CD4-positive, alpha-beta T cell treated with Interleukin-10 for 1 hour (primary cell): ENCODE results near the gene ETV3L.
"Not testable (repeated sequence)": the region's sequence is repeated elsewhere in the genome, so short reads cannot be mapped to it uniquely, and the experiment has no call there.

Experiments used
- DNase-seq: peaks from one replicate; pipeline ENCODE4 v3.0.0-alpha.2; 2020

The ETV3L gene

GRCh38 chr1:157069601-157070000, 30.0 kb downstream of the ETV3L start:
- DNase-seq, result no peak

- not testable (repeated sequence) for DNase-seq
These were observed 40.4 kb downstream of the ETV3L start for GRCh38 chr1:157059241-157059640.

- no peak for DNase-seq
These were observed 43.3 kb downstream of the ETV3L start for GRCh38 chr1:157056269-157056668.

GRCh38 chr1:157055729-157056128, 43.9 kb downstream of the ETV3L start:
- not testable (repeated sequence) for DNase-seq

- no peak for DNase-seq
These were observed 48.8 kb downstream of the ETV3L start for GRCh38 chr1:157050836-157051235.

GRCh38 chr1:157047062-157047410, 52.6 kb downstream of the ETV3L start:
- no peak for DNase-seq

GRCh38 chr1:157045250-157046218, 54.1 kb downstream of the ETV3L start, which contains the start of gene ARHGEF11:
TSS of gene ARHGEF11 (minus strand) at chr1:157045742. CDS start at chr1:157044330, 1,412 bp downstream.
- DNase-seq, result peak; percentile 14

GRCh38 chr1:157044326-157044725, 55.3 kb downstream of the ETV3L start:
- no peak for DNase-seq

- no peak for DNase-seq
These were observed 55.9 kb downstream of the ETV3L start for GRCh38 chr1:157043685-157044084.

GRCh38 chr1:157042846-157043245, 56.8 kb downstream of the ETV3L start:
- no peak for DNase-seq
